ENCODE data around the gene ZBED4. TPM values are rescaled to one million over a fixed set of nuclear protein-coding genes. Genes with fewer than 3 reads are reported as not detected.

ZBED4 gene
- total and polyA plus RNA-seq, 4 donors, result 2.1 to 10.3 (median 4.8) TPM

DNA sequence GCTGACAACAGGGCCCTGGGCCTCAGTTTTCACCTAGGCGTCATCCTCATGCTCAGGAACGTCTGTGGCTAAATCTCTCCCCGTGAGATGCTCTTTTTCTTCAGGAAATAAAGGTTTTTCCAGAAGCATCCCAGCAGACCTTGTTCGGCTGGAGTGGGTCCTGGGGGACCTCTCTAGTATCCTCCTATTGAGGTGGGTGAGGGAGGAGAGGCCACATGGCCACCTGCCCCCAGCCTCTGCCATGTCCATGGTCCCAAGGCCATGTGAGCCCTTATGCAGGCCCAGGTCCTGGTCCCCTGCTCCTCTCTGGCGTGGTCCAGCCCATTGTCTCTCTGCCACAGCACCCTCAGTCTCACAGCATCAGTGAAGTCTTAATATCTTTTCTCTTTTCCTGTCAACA is 42.6 kb downstream of the ZBED4 start:
- Histone ChIP-seq H3K27me3 (ENCODE audit: control insufficient read depth in 4 of 4, insufficient read depth in 4 of 4, low read length in 3 of 4) (no peaks in the 10 kb centered on the region), H3K9me3 (ENCODE audit: control insufficient read depth in 4 of 4, low read length in 3 of 4) (peaks cover 0 to 3% (median 0%) of the 10 kb centered on the region in 4 donors), H3K4me1 (ENCODE audit: control insufficient read depth in 4 of 4, insufficient read depth in 4 of 4, low read length in 3 of 4) (no peaks in the 10 kb centered on the region), H3K9ac (ENCODE audit: low read depth in 1 of 2, low read length in 2 of 2) (no peak overlapping the region), H3K27ac (ENCODE audit: low read depth in 1 of 2, low read length in 2 of 2) (no peak overlapping the region), H3K36me3 (ENCODE audit: control insufficient read depth in 4 of 4, insufficient read depth in 3 of 4, low read depth in 1 of 4, low read length in 3 of 4) (peaks cover 0 to 15% (median 2%) of the 10 kb centered on the region in 4 donors), H3K4me3 (ENCODE audit: low read depth in 1 of 3, low read length in 3 of 3) (no peak overlapping the region)
- TF ChIP-seq, protein P1, sequence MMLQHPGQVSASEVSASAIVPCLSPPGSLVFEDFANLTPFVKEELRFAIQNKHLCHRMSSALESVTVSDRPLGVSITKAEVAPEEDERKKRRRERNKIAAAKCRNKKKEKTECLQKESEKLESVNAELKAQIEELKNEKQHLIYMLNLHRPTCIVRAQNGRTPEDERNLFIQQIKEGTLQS (IDR thresholded peaks at IDR 0.05), result no peak
- TF ChIP-seq JUND (IDR thresholded peaks at IDR 0.05) (no peak), HNF4A (conservative IDR thresholded peaks at IDR 0.05) (no peak), FOXA2 (IDR thresholded peaks at IDR 0.05) (no peak), RXRA (IDR thresholded peaks at IDR 0.05) (no peak), YY1 (IDR thresholded peaks at IDR 0.05) (no peak)
- 77% methylated on average over 5 of the region's 5 CpGs for WGBS
- DNase-seq (ENCODE audit: low spot score), result no peak

GRCh38 chr22:49897015-49897684 is 43.5 kb downstream of the ZBED4 start:
- Histone ChIP-seq H3K4me1 (ENCODE audit: control insufficient read depth in 4 of 4, insufficient read depth in 4 of 4, low read length in 3 of 4) (no peaks in the 10 kb centered on the region), H3K27me3 (ENCODE audit: control insufficient read depth in 4 of 4, insufficient read depth in 4 of 4, low read length in 3 of 4) (no peaks in the 10 kb centered on the region), H3K4me3 (ENCODE audit: low read depth in 1 of 3, low read length in 3 of 3) (no peak overlapping the region)

More at GRCh38 chr22:49897015-49897684, 43.5 kb downstream of the ZBED4 start:
- 98% methylated on average over 8 of the region's 8 CpGs for WGBS
- H3K9ac ChIP-seq (ENCODE audit: low read depth in 1 of 2, low read length in 2 of 2), result no peak overlapping the region
- no peak overlapping the region for H3K27ac ChIP-seq (ENCODE audit: low read depth in 1 of 2, low read length in 2 of 2)
- H3K9me3 ChIP-seq (ENCODE audit: control insufficient read depth in 4 of 4, low read length in 3 of 4), result peaks cover 0 to 3% (median 0%) of the 10 kb centered on the region in 4 donors
- TF ChIP-seq HNF4A (conservative IDR thresholded peaks at IDR 0.05), result no peak
- TF ChIP-seq MAX (IDR thresholded peaks at IDR 0.05), result no peak
- TF ChIP-seq JUND (IDR thresholded peaks at IDR 0.05), result no peak
- no peak for TF ChIP-seq RAD21 (IDR thresholded peaks at IDR 0.05)
- TF ChIP-seq, protein P2, sequence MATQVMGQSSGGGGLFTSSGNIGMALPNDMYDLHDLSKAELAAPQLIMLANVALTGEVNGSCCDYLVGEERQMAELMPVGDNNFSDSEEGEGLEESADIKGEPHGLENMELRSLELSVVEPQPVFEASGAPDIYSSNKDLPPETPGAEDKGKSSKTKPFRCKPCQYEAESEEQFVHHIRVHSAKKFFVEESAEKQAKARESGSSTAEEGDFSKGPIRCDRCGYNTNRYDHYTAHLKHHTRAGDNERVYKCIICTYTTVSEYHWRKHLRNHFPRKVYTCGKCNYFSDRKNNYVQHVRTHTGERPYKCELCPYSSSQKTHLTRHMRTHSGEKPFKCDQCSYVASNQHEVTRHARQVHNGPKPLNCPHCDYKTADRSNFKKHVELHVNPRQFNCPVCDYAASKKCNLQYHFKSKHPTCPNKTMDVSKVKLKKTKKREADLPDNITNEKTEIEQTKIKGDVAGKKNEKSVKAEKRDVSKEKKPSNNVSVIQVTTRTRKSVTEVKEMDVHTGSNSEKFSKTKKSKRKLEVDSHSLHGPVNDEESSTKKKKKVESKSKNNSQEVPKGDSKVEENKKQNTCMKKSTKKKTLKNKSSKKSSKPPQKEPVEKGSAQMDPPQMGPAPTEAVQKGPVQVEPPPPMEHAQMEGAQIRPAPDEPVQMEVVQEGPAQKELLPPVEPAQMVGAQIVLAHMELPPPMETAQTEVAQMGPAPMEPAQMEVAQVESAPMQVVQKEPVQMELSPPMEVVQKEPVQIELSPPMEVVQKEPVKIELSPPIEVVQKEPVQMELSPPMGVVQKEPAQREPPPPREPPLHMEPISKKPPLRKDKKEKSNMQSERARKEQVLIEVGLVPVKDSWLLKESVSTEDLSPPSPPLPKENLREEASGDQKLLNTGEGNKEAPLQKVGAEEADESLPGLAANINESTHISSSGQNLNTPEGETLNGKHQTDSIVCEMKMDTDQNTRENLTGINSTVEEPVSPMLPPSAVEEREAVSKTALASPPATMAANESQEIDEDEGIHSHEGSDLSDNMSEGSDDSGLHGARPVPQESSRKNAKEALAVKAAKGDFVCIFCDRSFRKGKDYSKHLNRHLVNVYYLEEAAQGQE (IDR thresholded peaks at IDR 0.05), result no peak
- no peak for TF ChIP-seq GABPA (IDR thresholded peaks at IDR 0.05 in 1 of 2, conservative IDR thresholded peaks at IDR 0.05 in 1 of 2)
- TF ChIP-seq NR2F2 (IDR thresholded peaks at IDR 0.05), result no peak
- TF ChIP-seq TAF1 (conservative IDR thresholded peaks at IDR 0.05), result no peak
- TF ChIP-seq, protein P1 (IDR thresholded peaks at IDR 0.05), result no peak
- TF ChIP-seq SP1 (IDR thresholded peaks at IDR 0.05), result no peak
- TF ChIP-seq FOXA1 (IDR thresholded peaks at IDR 0.05), result no peak
- TF ChIP-seq RXRA (IDR thresholded peaks at IDR 0.05), result no peak
- TF ChIP-seq CTCF (IDR thresholded peaks at IDR 0.05; ENCODE audit: low read depth, low read length, missing input control), result no peak
- no peak for TF ChIP-seq YY1 (IDR thresholded peaks at IDR 0.05)
- no peak for TF ChIP-seq FOXA2 (IDR thresholded peaks at IDR 0.05)
- no peak for TF ChIP-seq EGR1 (IDR thresholded peaks at IDR 0.05; ENCODE audit: low read depth in 2 of 2)
- no peak for TF ChIP-seq HNF4G (IDR thresholded peaks at IDR 0.05)
- no peak for TF ChIP-seq ZBTB33 (IDR thresholded peaks at IDR 0.05)
- DNase-seq (ENCODE audit: low spot score), result no peak
- H3K36me3 ChIP-seq (ENCODE audit: control insufficient read depth in 4 of 4, insufficient read depth in 3 of 4, low read depth in 1 of 4, low read length in 3 of 4), result peaks cover 0 to 25% (median 8%) of the 10 kb centered on the region in 4 donors
